Caco-2 (cell line): ENCODE results near the gene VILL. TPM values are rescaled to one million over a fixed set of nuclear protein-coding genes. Genes with fewer than 3 reads are reported as not detected.
A peak's percentile ranks its signal among the peaks of the same experiment; 100 is the strongest.

Experiments used
- BruUV-seq: library from RNA; stranded (reverse); fragments of 400-500 nt; replicated peaks from 2 replicates; lab custom pipeline; 2021; lab: Mats Ljungman, UMichigan
- CTCF ChIA-PET: fragments of 300-600 bp; sonication (Branson Sonifier 250); formaldehyde crosslinking; loops from one replicate; lab custom pipeline; 2022; ENCODE audit warnings: antibody characterized with exemption; lab: Charles Lee
- POLR2A ChIA-PET: fragments of 300-600 bp; sonication (Branson Sonifier 250); formaldehyde crosslinking; loops from one replicate; lab custom pipeline; 2022; ENCODE audit warnings: antibody characterized with exemption; lab: Charles Lee
- DNase-seq, 2 experiments: peaks; one replicate each; pipeline versions ENCODE4 v3.0.0 to v3.0.0-alpha.2; 2020 to 2022
- H3K27me3 ChIP-seq: replicated peaks from 2 replicates; pipeline ENCODE4 v1.6.0; 2011; ENCODE audit warnings: low read length; ENCODE audit not compliant: control insufficient read depth, insufficient read depth
- H3K36me3 ChIP-seq: 2 replicates; pipeline ENCODE4 v1.5.1; 2011; ENCODE audit warnings: low read length; ENCODE audit not compliant: control insufficient read depth, insufficient read depth
- H3K4me1 ChIP-seq: fragments of 250-450 bp; sonication (Bioruptor Pico); 2 replicates; pipeline ENCODE4 v1.5.1; 2020; ENCODE audit warnings: mild to moderate bottlenecking
- H3K4me3 ChIP-seq: 2 replicates; pipeline ENCODE4 v1.5.1; 2011; ENCODE audit warnings: low read depth, mild to moderate bottlenecking, control low read depth, low read length
- H3K9me3 ChIP-seq: fragments of 250-450 bp; sonication (Bioruptor Pico); 2 replicates; pipeline ENCODE4 v1.5.1; 2020; ENCODE audit warnings: mild to moderate bottlenecking, moderate library complexity
- H3K27ac Mint-ChIP-seq: one replicate; pipeline ENCODE4 v1.8.0; 2022; ENCODE audit warnings: mixed read lengths; ENCODE audit not compliant: unreplicated experiment
- H3K27me3 Mint-ChIP-seq: one replicate; pipeline ENCODE4 v1.8.0; 2022; ENCODE audit warnings: mixed read lengths; ENCODE audit not compliant: insufficient read depth, unreplicated experiment
- H3K36me3 Mint-ChIP-seq: one replicate; pipeline ENCODE4 v1.8.0; 2022; ENCODE audit warnings: mild to moderate bottlenecking, mixed read lengths; ENCODE audit not compliant: insufficient read depth, unreplicated experiment
- H3K4me1 Mint-ChIP-seq: one replicate; pipeline ENCODE4 v1.8.0; 2022; ENCODE audit warnings: low read depth, mixed read lengths; ENCODE audit not compliant: unreplicated experiment
- H3K4me3 Mint-ChIP-seq: one replicate; pipeline ENCODE4 v1.8.0; 2022; ENCODE audit warnings: mild to moderate bottlenecking, moderate library complexity, mixed read lengths; ENCODE audit not compliant: unreplicated experiment
- H3K9me3 Mint-ChIP-seq: one replicate; pipeline ENCODE4 v1.8.0; 2022; ENCODE audit warnings: mixed read lengths; ENCODE audit not compliant: unreplicated experiment
- CTCF ChIP-seq, 2 experiments: fragments of 200-600 bp in 1 of 2; IDR thresholded peaks; 1 replicate in 1 of 2; 2 replicates in 1 of 2; pipeline versions ENCODE4 v1.5.1 to v1.8.0; 2011 to 2022; ENCODE audit warnings: antibody characterized with exemption in 1 of 2, control low read depth in 1 of 2, inconsistent platforms in 1 of 2, low read depth in 1 of 2, low read length in 1 of 2, mild to moderate bottlenecking in 1 of 2, moderate library complexity in 1 of 2; ENCODE audit not compliant: insufficient read depth in 1 of 2, severe bottlenecking in 1 of 2, unreplicated experiment in 1 of 2
- intact Hi-C: fragments of 100-400 bp; cut with micrococcal nuclease; formaldehyde crosslinking; loops from one replicate; pipeline ENCODE4 v1.10.0; 2022; ENCODE audit not compliant: unreplicated experiment
- total RNA-seq: library from RNA; stranded (reverse); gene quantifications from 2 replicates; pipeline ENCODE4 v1.2.3, GENCODE V29; 2022

VILL gene
- total RNA-seq, 1 experiment from 2014 or later, result 11.7 TPM

GRCh38 chr3:38001456-38002081, 11.0 kb downstream of the VILL start:
- peak; percentile 53 to 74 for DNase-seq
- Histone ChIP-seq H3K4me1 (peaks cover 44% of the 10 kb centered on the region), H3K9me3 (no peaks in the 10 kb centered on the region), H3K27me3 (no peaks in the 10 kb centered on the region), H3K36me3 (peaks cover 7% of the 10 kb centered on the region), H3K4me3 (no peak overlapping the region)
- Mint-ChIP-seq H3K36me3 (peaks cover 17% of the 10 kb centered on the region), H3K4me1 (peaks cover 43% of the 10 kb centered on the region), H3K27ac (no peak overlapping the region), H3K9me3 (no peaks in the 10 kb centered on the region), H3K27me3 (no peaks in the 10 kb centered on the region), H3K4me3 (no peak overlapping the region)
- no TSS peak for BruUV-seq
- ChIA-PET POLR2A (interaction anchor here (1.0 kb wide), 1 partner anchor 27 kb away, joined by 3 read pairs; no protein-coding TSS in a partner anchor), CTCF (interaction anchor here (0.5 to 2.4 kb wide), 3 partner anchors 22 to 193 kb away, joined by 5 to 34 read pairs (median 6); no protein-coding TSS in a partner anchor)
- TF ChIP-seq CTCF (IDR thresholded peaks at IDR 0.05; ENCODE audit: insufficient read depth in 1 of 2, low read depth in 1 of 2, low read length in 1 of 2, severe bottlenecking in 1 of 2, unreplicated experiment in 1 of 2), result peak; percentile 45 to 65
- intact Hi-C loops, result no loop called here

- intact Hi-C loops, result no loop called here
- Mint-ChIP-seq H3K36me3 (peaks cover 17% of the 10 kb centered on the region), H3K4me3 (no peak overlapping the region), H3K9me3 (no peaks in the 10 kb centered on the region), H3K4me1 (peaks cover 39% of the 10 kb centered on the region), H3K27me3 (no peaks in the 10 kb centered on the region), H3K27ac (no peak overlapping the region)
- Histone ChIP-seq H3K9me3 (no peaks in the 10 kb centered on the region), H3K4me1 (peaks cover 35% of the 10 kb centered on the region), H3K36me3 (peaks cover 7% of the 10 kb centered on the region), H3K27me3 (no peaks in the 10 kb centered on the region), H3K4me3 (no peak overlapping the region)
- no TSS peak for BruUV-seq
- ChIA-PET CTCF (interaction anchor here (0.9 to 2.4 kb wide), 2 partner anchors 23 to 28 kb away, joined by 6 to 34 read pairs; no protein-coding TSS in a partner anchor), POLR2A (no interaction called here)
- TF ChIP-seq CTCF (IDR thresholded peaks at IDR 0.05; ENCODE audit: insufficient read depth in 1 of 2, low read depth in 1 of 2, low read length in 1 of 2, severe bottlenecking in 1 of 2, unreplicated experiment in 1 of 2), result no peak
- DNase-seq, result peak in 1 of 2 experiments; percentile 28
Measured at GRCh38 chr3:38002291-38002876, 11.8 kb downstream of the VILL start.

GRCh38 chr3:38002940-38003339, 12.4 kb downstream of the VILL start:
- Mint-ChIP-seq H3K27me3 (no peaks in the 10 kb centered on the region), H3K27ac (no peak overlapping the region), H3K36me3 (peaks cover 17% of the 10 kb centered on the region), H3K4me1 (peaks cover 39% of the 10 kb centered on the region), H3K9me3 (no peaks in the 10 kb centered on the region), H3K4me3 (no peak overlapping the region)
- intact Hi-C loops, result loop anchor here (1.0 kb wide), 2 partner anchors 29 to 148 kb away; no protein-coding TSS in a partner anchor
- Histone ChIP-seq H3K9me3 (no peaks in the 10 kb centered on the region), H3K36me3 (peaks cover 8% of the 10 kb centered on the region), H3K4me3 (no peak overlapping the region), H3K4me1 (peaks cover 30% of the 10 kb centered on the region), H3K27me3 (no peaks in the 10 kb centered on the region)
- POLR2A ChIA-PET, result interaction anchor here (1.2 to 1.4 kb wide), 2 partner anchors 11 to 28 kb away, joined by 3 read pairs; no protein-coding TSS in a partner anchor
- TF ChIP-seq CTCF (IDR thresholded peaks at IDR 0.05; ENCODE audit: insufficient read depth in 1 of 2, low read depth in 1 of 2, low read length in 1 of 2, severe bottlenecking in 1 of 2, unreplicated experiment in 1 of 2), result no peak
- DNase-seq, result peak in 1 of 2 experiments; percentile 22
- CTCF ChIA-PET, result interaction anchor here (1.0 to 2.7 kb wide), 3 partner anchors 29 to 139 kb away, joined by 3 to 44 read pairs (median 10); partner anchors contain the start of gene DLEC1
- BruUV-seq, result no TSS peak
